ENCODE data around the gene SP100. TPM values are rescaled to one million over a fixed set of nuclear protein-coding genes. Genes with fewer than 3 reads are reported as not detected.

SP100 gene
- total RNA-seq, 2 experiments from 2014 or later: 364 to 392 TPM

DNA sequence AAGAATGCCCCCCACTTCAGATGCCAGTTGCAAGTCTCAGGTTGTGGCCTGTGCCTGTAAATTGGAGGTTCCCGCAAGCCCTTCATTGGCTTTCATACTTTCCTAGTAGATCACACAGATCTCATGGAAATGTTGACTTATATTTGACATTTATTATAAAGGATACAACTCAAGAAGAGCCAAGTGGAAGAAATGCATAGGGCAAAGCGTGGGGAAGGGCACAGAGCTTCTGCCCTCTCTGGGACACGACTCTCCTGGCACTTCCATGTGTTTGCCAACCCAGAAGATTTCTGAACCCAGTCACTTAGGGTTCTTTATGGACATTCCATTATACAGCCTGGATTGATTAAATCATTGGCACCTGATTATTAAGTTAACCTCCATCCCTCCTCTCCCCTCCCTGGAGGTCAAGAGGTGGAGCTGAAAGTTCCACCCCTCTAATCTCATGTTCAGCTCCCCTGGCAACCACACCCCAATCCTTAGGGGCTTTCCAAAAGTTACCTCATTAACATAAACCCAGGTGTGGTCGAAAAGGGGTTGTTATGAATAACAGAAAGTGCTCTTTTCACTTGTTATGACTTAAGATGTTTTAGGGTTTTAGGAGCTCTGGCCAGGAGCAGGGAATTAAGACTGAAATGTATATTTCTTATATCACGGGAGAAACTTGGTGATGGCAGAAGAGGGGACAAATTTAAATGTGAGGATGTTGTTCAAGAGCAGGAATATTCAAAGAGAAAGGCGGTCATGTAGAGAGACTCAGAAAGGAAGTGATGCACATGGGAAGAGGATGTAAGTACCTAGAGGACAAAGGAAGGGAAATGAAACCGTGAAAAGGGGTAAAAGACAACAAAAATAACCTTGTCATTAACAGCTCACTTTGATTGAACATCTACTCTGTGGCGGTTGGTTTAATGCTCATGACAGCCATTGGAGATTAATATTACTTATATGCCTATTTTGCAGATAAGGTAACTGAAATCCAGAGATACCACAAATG is 31.8 kb downstream of the SP100 start:
- peaks cover 2% of the 10 kb centered on the region for H3K9me3 Mint-ChIP-seq
- H3K36me3 Mint-ChIP-seq (ENCODE audit: low read depth): peaks cover 95% of the 10 kb centered on the region
- H3K27me3 Mint-ChIP-seq: no peaks in the 10 kb centered on the region
- CTCF ChIA-PET: interaction anchor here (0.5 to 2.1 kb wide), 7 partner anchors 8 to 150 kb away, joined by 3 to 5 read pairs (median 3); partner anchors contain the start of gene SP100
- peak; percentile 17 for DNase-seq
- H3K4me3 Mint-ChIP-seq: no peak overlapping the region
- POLR2A ChIA-PET: no interaction called here
- peak overlapping the region; percentile 92 for H3K27ac Mint-ChIP-seq
- H3K4me1 Mint-ChIP-seq: peaks cover 73% of the 10 kb centered on the region

DNA sequence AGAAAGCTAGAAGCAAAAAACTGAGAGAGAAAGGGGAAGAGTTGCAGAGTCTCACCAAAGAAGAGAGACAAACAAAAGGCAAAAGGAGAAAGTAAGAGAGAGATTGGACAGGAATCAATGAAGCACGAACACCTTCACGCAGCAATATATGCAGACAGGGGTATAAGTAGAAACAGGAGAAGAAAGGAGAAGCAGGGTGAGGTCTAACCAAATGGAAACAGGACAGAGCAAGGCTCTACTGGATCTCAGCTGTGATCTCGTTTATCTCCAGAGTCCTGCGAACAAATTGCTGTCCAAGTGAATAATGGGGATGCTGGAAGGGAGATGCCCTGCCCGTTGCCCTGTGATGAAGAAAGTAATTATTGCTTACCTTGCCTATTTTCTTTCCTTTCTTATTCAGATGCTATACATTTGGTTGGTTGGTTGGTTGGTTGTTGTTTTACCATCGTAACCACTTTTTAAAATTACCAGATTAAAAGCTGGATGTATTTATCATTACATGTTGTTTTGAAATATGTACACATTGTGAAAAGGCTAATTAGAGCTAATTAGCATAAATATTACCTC is 34.0 kb downstream of the SP100 start:
- Mint-ChIP-seq H3K9me3 (peaks cover 2% of the 10 kb centered on the region), H3K4me1 (peaks cover 77% of the 10 kb centered on the region), H3K4me3 (no peak overlapping the region), H3K27me3 (no peaks in the 10 kb centered on the region), H3K27ac (no peak overlapping the region), H3K36me3 (ENCODE audit: low read depth) (peaks cover 95% of the 10 kb centered on the region)
- POLR2A ChIA-PET: no interaction called here
- no peak for DNase-seq
- CTCF ChIA-PET: interaction anchor here (0.6 kb wide), 1 partner anchor 463 kb away, joined by 4 read pairs; no protein-coding TSS in a partner anchor

DNA sequence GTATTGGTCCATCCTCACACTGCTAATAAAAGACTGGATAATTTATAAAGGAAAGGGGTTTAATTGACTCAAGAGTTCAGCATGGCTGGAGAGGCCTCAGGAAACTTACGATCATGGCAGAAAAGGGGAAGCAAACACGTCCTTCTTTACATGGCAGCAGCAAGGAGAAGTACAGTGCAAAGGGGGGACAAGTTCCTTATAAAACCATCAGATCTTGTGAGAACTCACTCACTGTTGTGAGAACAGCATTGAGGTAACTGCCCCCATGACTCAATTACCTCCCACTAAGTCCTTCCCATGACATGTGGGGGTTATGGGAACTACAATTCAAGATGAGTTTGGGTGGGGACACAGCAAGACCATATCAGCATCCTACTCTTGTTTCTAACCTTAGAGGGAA is 37.0 kb downstream of the SP100 start:
- POLR2A ChIA-PET: no interaction called here
- CTCF ChIA-PET: no interaction called here
- DNase-seq: no peak
- Mint-ChIP-seq H3K27me3 (no peaks in the 10 kb centered on the region), H3K4me1 (peaks cover 76% of the 10 kb centered on the region), H3K27ac (no peak overlapping the region), H3K9me3 (peaks cover 12% of the 10 kb centered on the region), H3K36me3 (ENCODE audit: low read depth) (peaks cover 97% of the 10 kb centered on the region), H3K4me3 (no peak overlapping the region)

DNA sequence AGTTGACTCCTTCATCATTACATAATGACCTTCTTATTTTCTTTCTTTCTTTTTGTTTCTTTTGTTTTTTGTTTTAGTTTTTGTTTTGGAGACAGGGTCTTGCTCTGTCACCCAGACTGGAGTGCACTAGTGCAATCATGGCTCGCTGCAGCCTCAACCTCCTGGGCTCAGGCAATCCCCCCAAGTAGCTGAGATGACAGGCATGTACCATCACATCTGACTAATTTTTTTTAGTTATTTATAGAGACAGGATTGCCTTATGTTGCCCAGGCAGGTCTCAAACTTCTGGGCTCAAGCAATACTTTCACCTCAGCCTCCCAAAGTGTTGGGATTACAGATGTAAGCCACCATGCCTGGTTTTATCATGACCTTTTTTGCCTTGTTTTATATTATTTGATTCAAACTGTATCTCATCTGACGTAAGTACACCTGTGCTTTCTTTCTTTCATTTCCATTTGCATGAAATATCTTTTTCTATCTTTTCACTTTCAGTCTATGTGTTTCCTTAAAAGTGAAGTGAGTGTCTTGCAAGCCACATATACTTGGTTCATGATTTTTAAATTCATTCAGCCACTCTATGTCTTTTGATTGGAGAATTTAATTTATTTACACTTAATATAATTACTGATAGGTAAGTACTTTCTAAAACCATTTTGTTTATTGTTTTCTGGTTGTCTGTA is 39.1 kb downstream of the SP100 start:
- no peak for DNase-seq
- ChIA-PET POLR2A (no interaction called here), CTCF (interaction anchor here (1.3 kb wide), 1 partner anchor 8 kb away, joined by 5 read pairs; no protein-coding TSS in a partner anchor)
- Mint-ChIP-seq H3K36me3 (ENCODE audit: low read depth) (peaks cover 97% of the 10 kb centered on the region), H3K9me3 (peaks cover 12% of the 10 kb centered on the region), H3K4me1 (peaks cover 75% of the 10 kb centered on the region), H3K4me3 (no peak overlapping the region), H3K27me3 (no peaks in the 10 kb centered on the region), H3K27ac (no peak overlapping the region)

DNA sequence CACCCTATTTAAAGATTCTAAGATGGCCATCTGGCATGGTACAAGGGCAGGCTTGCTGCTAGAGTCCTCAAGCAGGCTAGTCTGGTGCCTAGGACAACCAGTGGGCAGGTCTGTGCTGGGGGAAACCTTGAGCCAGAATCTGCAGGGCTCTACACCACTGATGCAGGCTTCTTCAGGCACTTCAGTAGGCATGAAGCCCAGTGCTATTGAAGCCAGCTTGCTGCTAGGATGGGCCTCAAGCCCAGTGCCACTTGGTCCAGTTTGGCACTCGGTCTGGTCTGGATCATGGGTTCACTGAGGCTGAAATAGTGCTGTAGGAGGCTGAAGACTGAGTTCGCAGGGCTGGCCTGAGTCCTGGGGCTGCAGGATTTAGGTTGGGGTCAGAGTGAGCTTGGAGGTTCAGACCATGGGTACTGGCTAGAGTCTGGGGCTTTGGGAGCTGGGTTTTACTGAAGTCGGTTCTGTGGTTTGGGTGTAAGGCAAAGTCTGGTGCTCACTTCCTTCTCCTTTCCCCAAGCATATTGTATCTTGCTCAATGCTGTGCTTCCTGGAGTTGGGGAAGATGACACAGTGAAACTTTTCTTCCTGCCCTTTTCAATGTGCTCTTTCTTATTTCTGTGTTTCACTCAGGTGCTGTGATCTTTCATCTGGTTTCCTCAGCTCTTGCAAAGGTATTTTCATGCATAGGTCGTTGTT is 41.2 kb downstream of the SP100 start:
- ChIA-PET CTCF (no interaction called here), POLR2A (no interaction called here)
- Mint-ChIP-seq H3K36me3 (ENCODE audit: low read depth) (peaks cover 96% of the 10 kb centered on the region), H3K27ac (peak overlapping the region; percentile 85), H3K4me3 (no peak overlapping the region), H3K27me3 (no peaks in the 10 kb centered on the region), H3K4me1 (peaks cover 66% of the 10 kb centered on the region), H3K9me3 (peaks cover 12% of the 10 kb centered on the region)
- DNase-seq: no peak

DNA sequence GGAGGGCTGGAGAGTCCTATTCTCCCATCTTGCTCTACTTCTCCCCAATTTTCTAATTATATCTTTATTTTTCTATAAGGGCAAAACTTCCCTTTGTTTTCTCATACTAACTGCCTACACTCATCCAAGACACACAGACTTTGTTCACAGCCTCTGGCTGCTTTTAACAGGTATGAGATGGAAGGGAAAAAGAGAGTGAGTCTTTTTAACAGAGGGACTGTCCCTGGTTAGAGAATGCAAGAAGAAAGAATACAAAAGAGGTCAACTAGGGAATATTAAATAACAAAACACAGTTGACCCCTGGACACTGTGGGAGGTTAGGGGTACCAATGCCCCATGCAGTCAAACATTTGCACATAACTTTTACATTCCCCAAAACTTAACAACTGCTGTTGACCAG is 41.8 kb downstream of the SP100 start:
- Mint-ChIP-seq H3K9me3 (peaks cover 12% of the 10 kb centered on the region), H3K4me1 (peaks cover 66% of the 10 kb centered on the region), H3K36me3 (ENCODE audit: low read depth) (peaks cover 95% of the 10 kb centered on the region), H3K27me3 (no peaks in the 10 kb centered on the region), H3K4me3 (no peak overlapping the region), H3K27ac (peak overlapping the region; percentile 85)
- ChIA-PET CTCF (no interaction called here), POLR2A (no interaction called here)
- DNase-seq: no peak

DNA sequence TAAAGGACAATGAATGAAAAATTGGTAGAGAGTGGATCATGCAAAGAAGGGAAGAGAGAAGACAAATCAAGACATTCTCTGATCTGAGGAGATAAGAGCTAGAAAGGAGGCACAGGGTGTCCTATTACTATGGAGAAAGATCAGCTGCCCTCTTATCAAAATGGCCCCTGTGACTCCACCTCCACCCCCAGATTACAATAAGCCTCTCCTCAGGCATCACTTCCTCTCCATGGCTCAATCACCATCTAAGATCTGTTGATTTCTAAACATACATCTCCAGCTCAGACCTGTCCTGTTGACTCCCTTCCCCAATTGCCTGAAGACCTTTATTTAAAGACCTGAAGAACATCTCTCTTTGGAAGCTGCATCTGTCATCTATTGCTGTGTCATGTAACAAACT is 43.2 kb downstream of the SP100 start:
- ChIA-PET POLR2A (no interaction called here), CTCF (interaction anchor here (0.7 kb wide), 1 partner anchor 281 kb away, joined by 3 read pairs; no protein-coding TSS in a partner anchor)
- Mint-ChIP-seq H3K4me1 (peaks cover 54% of the 10 kb centered on the region), H3K4me3 (no peak overlapping the region), H3K9me3 (peaks cover 12% of the 10 kb centered on the region), H3K36me3 (ENCODE audit: low read depth) (peaks cover 95% of the 10 kb centered on the region), H3K27me3 (no peaks in the 10 kb centered on the region), H3K27ac (no peak overlapping the region)
- no peak for DNase-seq

DNA sequence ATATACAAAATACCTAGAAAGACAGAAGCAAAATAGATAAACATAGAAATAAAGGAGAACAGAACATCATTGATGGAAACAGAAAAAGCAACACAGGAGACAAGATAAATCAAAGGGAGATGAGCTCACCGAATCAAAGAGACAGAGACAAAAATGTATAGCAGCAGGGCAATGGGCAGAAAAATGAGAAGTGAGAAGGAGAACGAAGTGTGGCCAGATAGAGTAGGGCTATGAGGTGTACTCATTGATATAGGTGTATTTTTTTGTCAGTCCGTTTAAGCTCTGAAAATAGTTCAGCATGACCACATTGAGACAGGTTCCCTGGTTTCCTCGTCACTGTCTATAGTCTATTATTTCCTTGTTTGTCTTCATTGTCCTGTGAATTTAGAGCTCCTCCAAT is 55.1 kb downstream of the SP100 start:
- Mint-ChIP-seq H3K9me3 (peaks cover 3% of the 10 kb centered on the region), H3K4me1 (peaks cover 49% of the 10 kb centered on the region), H3K4me3 (no peak overlapping the region), H3K36me3 (ENCODE audit: low read depth) (peaks cover 91% of the 10 kb centered on the region), H3K27me3 (no peaks in the 10 kb centered on the region), H3K27ac (peak overlapping the region; percentile 31)
- ChIA-PET POLR2A (no interaction called here), CTCF (interaction anchor here (0.6 to 2.1 kb wide), 4 partner anchors 9 to 599 kb away, joined by 3 to 6 read pairs (median 5); partner anchors contain the start of gene SP110)
- DNase-seq: no peak

DNA sequence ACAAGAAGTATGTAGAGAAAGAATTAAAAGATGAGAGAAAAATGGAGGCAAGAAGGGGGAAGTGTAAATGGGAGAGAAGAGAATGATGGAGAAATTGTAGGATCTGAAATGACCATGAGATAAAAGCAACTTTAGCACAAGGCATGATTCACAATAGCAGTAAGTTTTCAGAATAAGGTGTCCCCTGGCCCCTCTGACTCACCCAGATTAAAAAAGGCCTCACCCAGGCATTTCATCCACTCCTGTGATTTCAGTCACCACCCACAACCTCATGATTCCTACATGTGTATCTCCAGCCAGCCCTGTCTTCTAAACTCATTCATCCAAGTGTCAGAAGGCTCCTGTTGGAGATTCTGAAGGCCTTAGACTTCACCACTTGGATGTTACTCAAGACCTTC is 56.6 kb downstream of the SP100 start:
- CTCF ChIA-PET: interaction anchor here (2.1 kb wide), 1 partner anchor 12 kb away, joined by 6 read pairs; no protein-coding TSS in a partner anchor
- POLR2A ChIA-PET: no interaction called here
- no peak for DNase-seq
- Mint-ChIP-seq H3K27me3 (no peaks in the 10 kb centered on the region), H3K4me3 (no peak overlapping the region), H3K9me3 (peaks cover 3% of the 10 kb centered on the region), H3K27ac (peak overlapping the region; percentile 62), H3K36me3 (ENCODE audit: low read depth) (peaks cover 90% of the 10 kb centered on the region), H3K4me1 (peaks cover 42% of the 10 kb centered on the region)

DNA sequence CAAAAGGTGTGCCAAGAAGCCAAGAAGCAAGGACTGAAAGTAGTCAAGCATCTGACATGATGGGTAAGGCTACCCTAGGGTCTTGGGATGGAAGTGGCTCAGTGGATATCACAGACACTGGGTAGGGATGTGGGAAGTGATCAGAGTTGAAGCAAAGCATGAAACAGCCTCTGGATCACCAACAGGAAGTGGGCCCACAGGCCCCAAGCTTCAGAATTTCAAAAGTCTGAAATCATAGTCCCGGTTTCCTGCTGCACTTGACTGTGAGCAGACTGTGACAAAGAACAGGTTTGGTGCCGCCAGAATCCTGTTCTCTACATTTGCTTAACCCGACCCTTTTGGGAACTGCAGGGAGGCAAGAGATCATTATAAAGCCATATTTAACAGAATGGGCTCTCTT is 57.4 kb downstream of the SP100 start:
- Mint-ChIP-seq H3K36me3 (ENCODE audit: low read depth) (peaks cover 88% of the 10 kb centered on the region), H3K27me3 (no peaks in the 10 kb centered on the region), H3K4me3 (peak overlapping the region; percentile 6), H3K27ac (peak overlapping the region; percentile 62), H3K4me1 (peaks cover 42% of the 10 kb centered on the region), H3K9me3 (peaks cover 3% of the 10 kb centered on the region)
- DNase-seq: peak; percentile 38
- ChIA-PET POLR2A (no interaction called here), CTCF (no interaction called here)

DNA sequence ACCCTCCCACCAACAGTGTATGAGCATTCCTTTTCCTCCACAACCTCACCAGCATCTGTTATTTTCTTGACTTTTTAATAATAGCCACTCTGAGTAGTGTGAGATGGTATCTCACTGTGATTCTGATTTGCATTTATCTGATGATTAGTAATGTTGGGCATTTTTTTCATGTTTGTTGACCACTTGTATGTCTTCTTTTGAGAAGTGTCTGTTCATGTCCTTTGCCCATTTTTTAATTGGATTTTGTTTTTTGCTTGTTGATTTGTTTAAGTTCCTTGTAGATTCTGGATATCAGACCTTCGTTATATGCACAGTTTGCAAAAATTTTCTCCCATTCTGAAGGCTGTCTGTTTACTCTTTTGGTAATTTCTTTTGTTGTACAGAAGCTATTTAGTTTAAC is 59.1 kb downstream of the SP100 start:
- Mint-ChIP-seq H3K4me1 (peaks cover 38% of the 10 kb centered on the region), H3K9me3 (peaks cover 3% of the 10 kb centered on the region), H3K27me3 (no peaks in the 10 kb centered on the region), H3K36me3 (ENCODE audit: low read depth) (peaks cover 91% of the 10 kb centered on the region), H3K27ac (no peak overlapping the region), H3K4me3 (no peak overlapping the region)
- no peak for DNase-seq
- ChIA-PET POLR2A (no interaction called here), CTCF (no interaction called here)

DNA sequence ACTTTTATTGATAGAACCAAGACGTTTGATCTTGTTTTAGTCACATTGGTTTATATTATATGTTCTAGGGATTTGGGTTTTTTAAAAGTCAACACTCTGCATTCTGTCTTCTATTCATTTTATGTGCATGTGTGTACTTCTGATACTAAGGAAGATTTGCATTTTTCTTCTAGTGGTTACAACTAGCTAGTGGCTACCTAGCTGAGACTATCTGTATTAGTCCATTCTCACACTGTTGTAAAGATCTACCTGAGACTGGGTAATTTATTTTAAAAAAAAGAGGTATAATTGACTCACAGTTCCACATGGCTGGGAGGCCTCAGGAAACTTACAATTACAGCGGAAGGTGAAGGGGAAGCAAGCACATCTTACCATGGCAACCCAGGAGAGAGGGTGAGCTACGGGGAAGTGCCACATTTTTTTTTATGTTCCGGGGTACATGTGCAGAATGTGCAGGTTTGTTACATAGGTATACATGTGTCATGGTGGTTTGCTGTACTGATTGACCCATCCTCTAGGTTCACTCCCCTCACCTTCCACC is 69.9 kb downstream of the SP100 start:
- no peak for DNase-seq
- POLR2A ChIA-PET: no interaction called here
- Mint-ChIP-seq H3K27me3 (no peaks in the 10 kb centered on the region), H3K27ac (no peak overlapping the region), H3K9me3 (peaks cover 20% of the 10 kb centered on the region), H3K4me1 (peaks cover 1% of the 10 kb centered on the region), H3K4me3 (no peak overlapping the region), H3K36me3 (ENCODE audit: low read depth) (peaks cover 90% of the 10 kb centered on the region)
- CTCF ChIA-PET: interaction anchor here (0.8 kb wide), 1 partner anchor 9 kb away, joined by 3 read pairs; no protein-coding TSS in a partner anchor
